ENCODE data around the gene RNF5.
A peak's percentile ranks its signal among the peaks of the same experiment; 100 is the strongest.

RNF5 gene

GRCh38 chr6:32194825-32195651 is 16.8 kb downstream of the RNF5 start:
- Mint-ChIP-seq H3K4me3 (peak overlapping the region; percentile 94), H3K27me3 (no peaks in the 10 kb centered on the region), H3K9me3 (no peaks in the 10 kb centered on the region), H3K4me1 (ENCODE audit: low read depth) (peaks cover 64% of the 10 kb centered on the region), H3K36me3 (ENCODE audit: low read depth) (peaks cover 40% of the 10 kb centered on the region), H3K27ac (peak overlapping the region; percentile 99)
- intact Hi-C loops (cut with micrococcal nuclease): loop anchor here (1.0 to 2.0 kb wide), 2 partner anchors 17 to 76 kb away; partner anchors contain the start of gene RNF5

- peak overlapping the region; percentile 94 for H3K4me3 Mint-ChIP-seq
- no peaks in the 10 kb centered on the region for H3K9me3 Mint-ChIP-seq
- peaks cover 34% of the 10 kb centered on the region for H3K36me3 Mint-ChIP-seq (ENCODE audit: low read depth)
- H3K27me3 Mint-ChIP-seq: peaks cover 5% of the 10 kb centered on the region
- H3K27ac Mint-ChIP-seq: peak overlapping the region; percentile 99
- peaks cover 64% of the 10 kb centered on the region for H3K4me1 Mint-ChIP-seq (ENCODE audit: low read depth)
- intact Hi-C loops (cut with micrococcal nuclease): loop anchor here (1.0 to 2.0 kb wide), 2 partner anchors 17 to 77 kb away; partner anchors contain the start of gene RNF5
These were observed 17.4 kb downstream of the RNF5 start for GRCh38 chr6:32195652-32195901.

GRCh38 chr6:32195902-32196681 is 17.9 kb downstream of the RNF5 start:
- Mint-ChIP-seq H3K4me1 (ENCODE audit: low read depth) (peaks cover 61% of the 10 kb centered on the region), H3K4me3 (peak overlapping the region; percentile 94)
- intact Hi-C loops (cut with micrococcal nuclease): loop anchor here (1.0 to 2.0 kb wide), 2 partner anchors 18 to 77 kb away; partner anchors contain the start of gene RNF5

GRCh38 chr6:32196682-32197616 is 18.7 kb downstream of the RNF5 start:
- peak overlapping the region; percentile 99 for H3K27ac Mint-ChIP-seq
- peaks cover 13% of the 10 kb centered on the region for H3K27me3 Mint-ChIP-seq
- H3K4me1 Mint-ChIP-seq (ENCODE audit: low read depth): peaks cover 52% of the 10 kb centered on the region
- H3K4me3 Mint-ChIP-seq: peak overlapping the region; percentile 94
- intact Hi-C loops (cut with micrococcal nuclease): no loop called here
- no peaks in the 10 kb centered on the region for H3K9me3 Mint-ChIP-seq
- peaks cover 21% of the 10 kb centered on the region for H3K36me3 Mint-ChIP-seq (ENCODE audit: low read depth)

More at GRCh38 chr6:32195902-32196681, 17.9 kb downstream of the RNF5 start:
- peaks cover 9% of the 10 kb centered on the region for H3K27me3 Mint-ChIP-seq
- H3K9me3 Mint-ChIP-seq: no peaks in the 10 kb centered on the region
- H3K27ac Mint-ChIP-seq: peak overlapping the region; percentile 99
- peaks cover 29% of the 10 kb centered on the region for H3K36me3 Mint-ChIP-seq (ENCODE audit: low read depth)

GRCh38 chr6:32198345-32198696 is 20.1 kb downstream of the RNF5 start:
- Mint-ChIP-seq H3K27ac (peak overlapping the region; percentile 99), H3K36me3 (ENCODE audit: low read depth) (peaks cover 13% of the 10 kb centered on the region), H3K27me3 (peaks cover 14% of the 10 kb centered on the region), H3K4me1 (ENCODE audit: low read depth) (peaks cover 38% of the 10 kb centered on the region), H3K9me3 (no peaks in the 10 kb centered on the region), H3K4me3 (no peak overlapping the region)
- intact Hi-C loops (cut with micrococcal nuclease): no loop called here

GRCh38 chr6:32198866-32199265 is 20.7 kb downstream of the RNF5 start:
- Mint-ChIP-seq H3K4me1 (ENCODE audit: low read depth) (peaks cover 33% of the 10 kb centered on the region), H3K4me3 (no peak overlapping the region), H3K36me3 (ENCODE audit: low read depth) (peaks cover 13% of the 10 kb centered on the region), H3K27me3 (peaks cover 20% of the 10 kb centered on the region), H3K9me3 (no peaks in the 10 kb centered on the region), H3K27ac (peak overlapping the region; percentile 99)
- intact Hi-C loops (cut with micrococcal nuclease): no loop called here

- Mint-ChIP-seq H3K9me3 (no peaks in the 10 kb centered on the region), H3K4me3 (no peak overlapping the region)
- intact Hi-C loops (cut with micrococcal nuclease): no loop called here
These were observed 22.7 kb downstream of the RNF5 start for GRCh38 chr6:32200711-32201475.

GRCh38 chr6:32202186-32202585 is 24.0 kb downstream of the RNF5 start:
- Mint-ChIP-seq H3K27me3 (peaks cover 33% of the 10 kb centered on the region), H3K9me3 (no peaks in the 10 kb centered on the region), H3K4me3 (no peak overlapping the region), H3K36me3 (ENCODE audit: low read depth) (peaks cover 1% of the 10 kb centered on the region), H3K4me1 (ENCODE audit: low read depth) (peaks cover 9% of the 10 kb centered on the region), H3K27ac (no peak overlapping the region)
- intact Hi-C loops (cut with micrococcal nuclease): no loop called here

More at GRCh38 chr6:32200711-32201475, 22.7 kb downstream of the RNF5 start:
- Mint-ChIP-seq H3K27ac (peak overlapping the region; percentile 4), H3K27me3 (peaks cover 30% of the 10 kb centered on the region), H3K36me3 (ENCODE audit: low read depth) (peaks cover 13% of the 10 kb centered on the region), H3K4me1 (ENCODE audit: low read depth) (peaks cover 21% of the 10 kb centered on the region)

- H3K9me3 Mint-ChIP-seq: no peaks in the 10 kb centered on the region
- no peak overlapping the region for H3K4me3 Mint-ChIP-seq
- H3K4me1 Mint-ChIP-seq (ENCODE audit: low read depth): peaks cover 5% of the 10 kb centered on the region
- intact Hi-C loops (cut with micrococcal nuclease): no loop called here
- H3K27me3 Mint-ChIP-seq: peaks cover 37% of the 10 kb centered on the region
- no peak overlapping the region for H3K27ac Mint-ChIP-seq
- no peaks in the 10 kb centered on the region for H3K36me3 Mint-ChIP-seq (ENCODE audit: low read depth)
These were observed 25.4 kb downstream of the RNF5 start for GRCh38 chr6:32203426-32204267.

GRCh38 chr6:32204268-32204715 is 26.1 kb downstream of the RNF5 start:
- H3K9me3 Mint-ChIP-seq: no peaks in the 10 kb centered on the region

GRCh38 chr6:32208996-32209395 is 30.8 kb downstream of the RNF5 start:
- Mint-ChIP-seq H3K4me1 (ENCODE audit: low read depth) (peaks cover 10% of the 10 kb centered on the region), H3K9me3 (no peaks in the 10 kb centered on the region), H3K4me3 (no peak overlapping the region), H3K27ac (no peak overlapping the region), H3K36me3 (ENCODE audit: low read depth) (no peaks in the 10 kb centered on the region), H3K27me3 (peaks cover 16% of the 10 kb centered on the region)
- intact Hi-C loops (cut with micrococcal nuclease): no loop called here

More at GRCh38 chr6:32204268-32204715, 26.1 kb downstream of the RNF5 start:
- Mint-ChIP-seq H3K27me3 (peaks cover 37% of the 10 kb centered on the region), H3K4me3 (no peak overlapping the region), H3K27ac (no peak overlapping the region), H3K36me3 (ENCODE audit: low read depth) (no peaks in the 10 kb centered on the region), H3K4me1 (ENCODE audit: low read depth) (peaks cover 5% of the 10 kb centered on the region)
- intact Hi-C loops (cut with micrococcal nuclease): no loop called here

- no peak overlapping the region for H3K4me3 Mint-ChIP-seq
- H3K27me3 Mint-ChIP-seq: peaks cover 9% of the 10 kb centered on the region
- H3K36me3 Mint-ChIP-seq (ENCODE audit: low read depth): no peaks in the 10 kb centered on the region
- H3K27ac Mint-ChIP-seq: no peak overlapping the region
- intact Hi-C loops (cut with micrococcal nuclease): no loop called here
- peaks cover 9% of the 10 kb centered on the region for H3K4me1 Mint-ChIP-seq (ENCODE audit: low read depth)
- H3K9me3 Mint-ChIP-seq: no peaks in the 10 kb centered on the region
These were observed 32.0 kb downstream of the RNF5 start for GRCh38 chr6:32210191-32210601.

Measured in dendritic cell treated with granulocyte-macrophage colony-stimulating factor and Interleukin-4, amounts not matched to agents 40 ng/mL and 50 ng/mL, for 4 days (primary cell).